A673 (cell line): ENCODE results near the gene GCNT3. TPM values are rescaled to one million over a fixed set of nuclear protein-coding genes. Genes with fewer than 3 reads are reported as not detected.

Experiments used
- BruUV-seq: library from RNA; stranded (reverse); fragments of 400-500 nt; replicated peaks from 2 replicates; lab custom pipeline; 2021; lab: Mats Ljungman, UMichigan
- CTCF ChIA-PET: fragments of 300-600 bp; sonication (Branson Sonifier 250); formaldehyde crosslinking; loops from one replicate; lab custom pipeline; 2022; ENCODE audit warnings: antibody characterized with exemption; lab: Charles Lee
- POLR2A ChIA-PET: fragments of 300-600 bp; sonication (Branson Sonifier 250); formaldehyde crosslinking; loops from one replicate; lab custom pipeline; 2022; ENCODE audit warnings: antibody characterized with exemption; ENCODE audit not compliant: low non-redundant PET; lab: Charles Lee
- DNase-seq: peaks from one replicate; pipeline ENCODE4 v3.0.0-alpha.2; 2015; ENCODE audit warnings: low spot score
- H3K27ac ChIP-seq: fragments of 200-600 bp; sonication (generic); 2 replicates; pipeline ENCODE4 v1.5.1; 2016; ENCODE audit warnings: mixed run types, low read depth, mild to moderate bottlenecking, mixed read lengths, antibody characterized with exemption, low read length; ENCODE audit not compliant: poor library complexity, severe bottlenecking
- H3K27me3 ChIP-seq: fragments of 200-600 bp; sonication (generic); replicated peaks from 2 replicates; pipeline ENCODE4 v1.6.1; 2017; ENCODE audit warnings: mixed run types, low read depth, mild to moderate bottlenecking, mixed read lengths, antibody characterized with exemption, low read length; ENCODE audit not compliant: insufficient read depth, poor library complexity
- H3K36me3 ChIP-seq: fragments of 200-600 bp; sonication (generic); 2 replicates; pipeline ENCODE4 v1.6.1; 2016; ENCODE audit warnings: mixed run types, mild to moderate bottlenecking, mixed read lengths, antibody characterized with exemption, low read length; ENCODE audit not compliant: insufficient read depth, poor library complexity, severe bottlenecking
- H3K4me1 ChIP-seq: fragments of 200-600 bp; sonication (generic); 2 replicates; pipeline ENCODE4 v1.6.1; 2017; ENCODE audit warnings: mixed run types, mild to moderate bottlenecking, mixed read lengths, antibody characterized with exemption, low read length; ENCODE audit not compliant: insufficient read depth, poor library complexity, severe bottlenecking
- H3K4me3 ChIP-seq: fragments of 200-600 bp; sonication (generic); 2 replicates; pipeline ENCODE4 v1.5.1; 2016; ENCODE audit warnings: low read depth, mixed run types, mild to moderate bottlenecking, mixed read lengths, low read length; ENCODE audit not compliant: poor library complexity, severe bottlenecking
- H3K9me3 ChIP-seq: fragments of 200-600 bp; sonication (generic); 2 replicates; pipeline ENCODE4 v1.6.1; 2016; ENCODE audit warnings: mixed run types, low read depth, mild to moderate bottlenecking, mixed read lengths, antibody characterized with exemption, low read length; ENCODE audit not compliant: poor library complexity, severe bottlenecking
- CTCF ChIP-seq: fragments of 300-800, 200-600 bp; sonication (generic); conservative IDR thresholded peaks from 2 replicates; pipeline ENCODE4 v1.5.1; 2017; ENCODE audit warnings: low read depth, mild to moderate bottlenecking, antibody characterized with exemption, low read length, moderate library complexity, mixed read lengths
- EZH2 ChIP-seq: fragments of 200-600 bp; sonication (generic); IDR thresholded peaks from 2 replicates; pipeline ENCODE4 v1.6.1; 2017; ENCODE audit warnings: borderline replicate concordance, low read depth, mild to moderate bottlenecking, mixed read lengths, antibody characterized with exemption, low read length; ENCODE audit not compliant: poor library complexity, severe bottlenecking
- intact Hi-C: fragments of 100-400 bp; cut with micrococcal nuclease; formaldehyde crosslinking; loops from one replicate; pipeline ENCODE4 v1.10.0; 2022; ENCODE audit not compliant: unreplicated experiment
- total RNA-seq: library from RNA; stranded (reverse); gene quantifications from 2 replicates; pipeline ENCODE4 v1.2.3, GENCODE V29; 2021

Gene GCNT3
- total RNA-seq, 1 experiment from 2014 or later, result not detected

- CTCF ChIA-PET, result no interaction called here
- intact Hi-C loops, result no loop called here
- Histone ChIP-seq H3K4me3 (no peak overlapping the region), H3K9me3 (peaks cover 10% of the 10 kb centered on the region), H3K36me3 (no peaks in the 10 kb centered on the region), H3K27me3 (no peaks in the 10 kb centered on the region), H3K27ac (no peak overlapping the region), H3K4me1 (no peaks in the 10 kb centered on the region)
- no TSS peak for BruUV-seq
- no peak for DNase-seq
- no peak for TF ChIP-seq CTCF
- TF ChIP-seq EZH2, result no peak
- POLR2A ChIA-PET, result no interaction called here
Measured at GRCh38 chr15:59565299-59565698, 46.3 kb upstream of the GCNT3 start.

- no peak for TF ChIP-seq EZH2
- no peak for TF ChIP-seq CTCF
- POLR2A ChIA-PET, result no interaction called here
- CTCF ChIA-PET, result interaction anchor here (0.7 kb wide), 1 partner anchor 34 kb away, joined by 5 read pairs; no protein-coding TSS in a partner anchor
- no peak overlapping the region for H3K27ac ChIP-seq
- H3K9me3 ChIP-seq, result peaks cover 10% of the 10 kb centered on the region
- no peaks in the 10 kb centered on the region for H3K4me1 ChIP-seq
- no peak for DNase-seq
- intact Hi-C loops, result no loop called here
- no peaks in the 10 kb centered on the region for H3K36me3 ChIP-seq
- H3K4me3 ChIP-seq, result no peak overlapping the region
- no TSS peak for BruUV-seq
- no peaks in the 10 kb centered on the region for H3K27me3 ChIP-seq
Measured at GRCh38 chr15:59567324-59567723, 44.3 kb upstream of the GCNT3 start.

GRCh38 chr15:59569477-59569876 is 42.1 kb upstream of the GCNT3 start:
- Histone ChIP-seq H3K27ac (no peak overlapping the region), H3K9me3 (peaks cover 10% of the 10 kb centered on the region), H3K4me1 (no peaks in the 10 kb centered on the region), H3K4me3 (no peak overlapping the region), H3K27me3 (no peaks in the 10 kb centered on the region), H3K36me3 (no peaks in the 10 kb centered on the region)
- intact Hi-C loops, result no loop called here
- TF ChIP-seq EZH2 (no peak), CTCF (no peak)
- BruUV-seq, result no TSS peak
- ChIA-PET CTCF (no interaction called here), POLR2A (interaction anchor here (0.6 kb wide), 1 partner anchor 749 kb away, joined by 3 read pairs; no protein-coding TSS in a partner anchor)
- DNase-seq, result no peak
